Measurements from ENCODE around the gene GBF1. TPM values are rescaled to one million over a fixed set of nuclear protein-coding genes. Genes with fewer than 3 reads are reported as not detected.

Gene GBF1
- total RNA-seq, 2 donors from 2014 or later = 28.5 to 38.9 TPM

- Mint-ChIP-seq H3K27ac (peak overlapping the region; percentile 11), H3K9me3 (no peaks in the 10 kb centered on the region), H3K4me3 (no peak overlapping the region), H3K36me3 (ENCODE audit: low read depth) (peaks cover 31% of the 10 kb centered on the region), H3K4me1 (peaks cover 5% of the 10 kb centered on the region), H3K27me3 (no peaks in the 10 kb centered on the region)
- ATAC-seq (replicated peaks) = no peak
These were observed 139.5 kb downstream of the GBF1 start for GRCh38 chr10:102384606-102385429.

GRCh38 chr10:102389894-102390293 lies 144.6 kb downstream of the GBF1 start:
- Mint-ChIP-seq H3K27ac (no peak overlapping the region), H3K27me3 (no peaks in the 10 kb centered on the region), H3K4me1 (peaks cover 9% of the 10 kb centered on the region), H3K9me3 (no peaks in the 10 kb centered on the region), H3K4me3 (no peak overlapping the region), H3K36me3 (ENCODE audit: low read depth) (peaks cover 10% of the 10 kb centered on the region)
- ATAC-seq (replicated peaks) = no peak

- peak overlapping the region; percentile 98 for H3K4me3 Mint-ChIP-seq
- no peaks in the 10 kb centered on the region for H3K9me3 Mint-ChIP-seq
- no peaks in the 10 kb centered on the region for H3K27me3 Mint-ChIP-seq
- H3K27ac Mint-ChIP-seq = peak overlapping the region; percentile 87
- ATAC-seq (replicated peaks) = no peak
- H3K4me1 Mint-ChIP-seq = peaks cover 9% of the 10 kb centered on the region
- peaks cover 32% of the 10 kb centered on the region for H3K36me3 Mint-ChIP-seq (ENCODE audit: low read depth)
These were observed 147.0 kb downstream of the GBF1 start for GRCh38 chr10:102392306-102392705.

- H3K27ac Mint-ChIP-seq = peak overlapping the region; percentile 96
- peaks cover 45% of the 10 kb centered on the region for H3K36me3 Mint-ChIP-seq (ENCODE audit: low read depth)
- H3K27me3 Mint-ChIP-seq = no peaks in the 10 kb centered on the region
- peaks cover 15% of the 10 kb centered on the region for H3K4me1 Mint-ChIP-seq
- H3K9me3 Mint-ChIP-seq = no peaks in the 10 kb centered on the region
- H3K4me3 Mint-ChIP-seq = peak overlapping the region; percentile 98
- ATAC-seq (replicated peaks) = no peak
These were observed 148.2 kb downstream of the GBF1 start for GRCh38 chr10:102393411-102394078.

- ATAC-seq (replicated peaks) = peak; percentile 88
These were observed 148.9 kb downstream of the GBF1 start for GRCh38 chr10:102394079-102394800.

GRCh38 chr10:102394801-102395399 lies 149.6 kb downstream of the GBF1 start:
- H3K27me3 Mint-ChIP-seq = no peaks in the 10 kb centered on the region
- peak; percentile 25 for ATAC-seq (replicated peaks)

More at GRCh38 chr10:102394079-102394800, 148.9 kb downstream of the GBF1 start:
- Mint-ChIP-seq H3K4me1 (peaks cover 11% of the 10 kb centered on the region), H3K36me3 (ENCODE audit: low read depth) (peaks cover 52% of the 10 kb centered on the region), H3K27me3 (no peaks in the 10 kb centered on the region), H3K4me3 (peak overlapping the region; percentile 98), H3K27ac (peak overlapping the region; percentile 96), H3K9me3 (no peaks in the 10 kb centered on the region)

GRCh38 chr10:102395400-102396316 lies 150.3 kb downstream of the GBF1 start, which contains the start of gene NFKB2:
Gene NFKB2 (plus strand): TSS chr10:102395705. CDS start chr10:102395960, 255 bp downstream.
- Mint-ChIP-seq H3K27me3 (no peaks in the 10 kb centered on the region), H3K27ac (peak within 1 kb of the TSS; percentile 96), H3K4me1 (peaks cover 11% of the 10 kb centered on the region), H3K4me3 (peak within 1 kb of the TSS; percentile 98), H3K9me3 (no peaks in the 10 kb centered on the region), H3K36me3 (ENCODE audit: low read depth) (peaks cover 66% of the 10 kb centered on the region)
- peak; percentile 39 for ATAC-seq (replicated peaks)

More at GRCh38 chr10:102394801-102395399, 149.6 kb downstream of the GBF1 start:
- H3K4me1 Mint-ChIP-seq = peaks cover 11% of the 10 kb centered on the region
- peak overlapping the region; percentile 98 for H3K4me3 Mint-ChIP-seq
- H3K36me3 Mint-ChIP-seq (ENCODE audit: low read depth) = peaks cover 58% of the 10 kb centered on the region
- H3K9me3 Mint-ChIP-seq = no peaks in the 10 kb centered on the region
- H3K27ac Mint-ChIP-seq = peak overlapping the region; percentile 96

GRCh38 chr10:102396317-102396650 lies 151.0 kb downstream of the GBF1 start:
- no peaks in the 10 kb centered on the region for H3K9me3 Mint-ChIP-seq
- no peaks in the 10 kb centered on the region for H3K27me3 Mint-ChIP-seq
- peaks cover 11% of the 10 kb centered on the region for H3K4me1 Mint-ChIP-seq
- ATAC-seq (replicated peaks) = no peak
- H3K4me3 Mint-ChIP-seq = peak overlapping the region; percentile 98
- H3K27ac Mint-ChIP-seq = peak overlapping the region; percentile 96
- H3K36me3 Mint-ChIP-seq (ENCODE audit: low read depth) = peaks cover 72% of the 10 kb centered on the region

- no peaks in the 10 kb centered on the region for H3K9me3 Mint-ChIP-seq
- ATAC-seq (replicated peaks) = no peak
- H3K27ac Mint-ChIP-seq = peak overlapping the region; percentile 96
- H3K4me1 Mint-ChIP-seq = peaks cover 11% of the 10 kb centered on the region
- H3K36me3 Mint-ChIP-seq (ENCODE audit: low read depth) = peaks cover 77% of the 10 kb centered on the region
- no peaks in the 10 kb centered on the region for H3K27me3 Mint-ChIP-seq
- peak overlapping the region; percentile 98 for H3K4me3 Mint-ChIP-seq
These were observed 151.4 kb downstream of the GBF1 start for GRCh38 chr10:102396730-102397151.

- Mint-ChIP-seq H3K36me3 (ENCODE audit: low read depth) (peaks cover 84% of the 10 kb centered on the region), H3K4me3 (peak overlapping the region; percentile 98), H3K4me1 (peaks cover 11% of the 10 kb centered on the region), H3K27me3 (no peaks in the 10 kb centered on the region), H3K27ac (peak overlapping the region; percentile 96), H3K9me3 (no peaks in the 10 kb centered on the region)
- ATAC-seq (replicated peaks) = no peak
These were observed 152.2 kb downstream of the GBF1 start for GRCh38 chr10:102397222-102398171.

- H3K27ac Mint-ChIP-seq = peak overlapping the region; percentile 83
- H3K36me3 Mint-ChIP-seq (ENCODE audit: low read depth) = peaks cover 86% of the 10 kb centered on the region
- no peaks in the 10 kb centered on the region for H3K9me3 Mint-ChIP-seq
- H3K4me3 Mint-ChIP-seq = peak overlapping the region; percentile 98
- peaks cover 7% of the 10 kb centered on the region for H3K4me1 Mint-ChIP-seq
- no peaks in the 10 kb centered on the region for H3K27me3 Mint-ChIP-seq
- ATAC-seq (replicated peaks) = no peak
These were observed 153.1 kb downstream of the GBF1 start for GRCh38 chr10:102398172-102399020.

Data from activated T-helper 17 cell treated with anti-CD3 and anti-CD28 coated beads, Interleukin-2, amount 50 U/mL, for 72 hours (primary cell).